GM23248 (cell line): ENCODE results near the gene ATG7. TPM values are rescaled to one million over a fixed set of nuclear protein-coding genes. Genes with fewer than 3 reads are reported as not detected.
A peak's percentile ranks its signal among the peaks of the same experiment; 100 is the strongest.

Source experiments
- DNase-seq: peaks from one replicate; pipeline ENCODE4 v3.0.0-alpha.2; 2015
- H2AFZ ChIP-seq: fragments of 200-600 bp; sonication (generic); 2 replicates; pipeline ENCODE4 v1.6.1; 2016; ENCODE audit warnings: antibody characterized with exemption
- H3F3A ChIP-seq: fragments of 200-600 bp; sonication (generic); 2 replicates; pipeline ENCODE4 v1.6.1; 2016; ENCODE audit warnings: mild to moderate bottlenecking, antibody characterized with exemption, mixed run types; ENCODE audit not compliant: insufficient read depth
- H3K27ac ChIP-seq: fragments of 200-600 bp; sonication (generic); 2 replicates; pipeline ENCODE4 v1.5.1; 2016; ENCODE audit warnings: mild to moderate bottlenecking
- H3K27me3 ChIP-seq: fragments of 200-600 bp; sonication (generic); replicated peaks from 2 replicates; pipeline ENCODE4 v1.6.1; 2016; ENCODE audit warnings: mild to moderate bottlenecking; ENCODE audit not compliant: insufficient read depth
- H3K36me3 ChIP-seq: fragments of 200-600 bp; sonication (generic); 2 replicates; pipeline ENCODE4 v1.6.1; 2016; ENCODE audit warnings: low read depth, mild to moderate bottlenecking
- H3K4me1 ChIP-seq: fragments of 200-600 bp; sonication (generic); 2 replicates; pipeline ENCODE4 v1.6.1; 2016; ENCODE audit warnings: mild to moderate bottlenecking; ENCODE audit not compliant: insufficient read depth
- H3K4me2 ChIP-seq: fragments of 200-600 bp; sonication (generic); one replicate; pipeline ENCODE4 v1.6.1; 2016; ENCODE audit warnings: mild to moderate bottlenecking; ENCODE audit not compliant: unreplicated experiment
- H3K4me3 ChIP-seq: fragments of 200-600 bp; sonication (generic); 2 replicates; pipeline ENCODE4 v1.5.1; 2016; ENCODE audit warnings: mild to moderate bottlenecking
- H3K79me2 ChIP-seq: fragments of 200-600 bp; sonication (generic); 2 replicates; pipeline ENCODE4 v1.6.1; 2016; ENCODE audit warnings: mild to moderate bottlenecking; ENCODE audit not compliant: insufficient read depth
- H3K9ac ChIP-seq: fragments of 200-600 bp; sonication (generic); 2 replicates; pipeline ENCODE4 v1.6.1; 2016; ENCODE audit warnings: mild to moderate bottlenecking
- H3K9me2 ChIP-seq: fragments of 200-600 bp; sonication (generic); 2 replicates; pipeline ENCODE4 v1.6.1; 2016; ENCODE audit warnings: mixed run types, mild to moderate bottlenecking, moderate library complexity; ENCODE audit not compliant: insufficient read depth
- H3K9me3 ChIP-seq: fragments of 200-600 bp; sonication (generic); one replicate; pipeline ENCODE4 v1.6.1; 2017; ENCODE audit warnings: low read depth
- H4K20me1 ChIP-seq: fragments of 200-600 bp; sonication (generic); 2 replicates; pipeline ENCODE4 v1.6.0; 2016; ENCODE audit not compliant: insufficient read depth
- EZH2 ChIP-seq: fragments of 200-600 bp; sonication (generic); IDR thresholded peaks from 2 replicates; pipeline ENCODE4 v1.6.1; 2018; ENCODE audit warnings: antibody characterized with exemption, mild to moderate bottlenecking; ENCODE audit not compliant: insufficient read depth, poor library complexity, severe bottlenecking
- EZH2phosphoT487 ChIP-seq: fragments of 200-600 bp; sonication (generic); IDR thresholded peaks from 2 replicates; pipeline ENCODE4 v1.6.1; 2018; ENCODE audit warnings: antibody characterized with exemption, moderate library complexity, mild to moderate bottlenecking, low read depth; ENCODE audit not compliant: insufficient read depth
- WGBS, 2 experiments: methylation state at CpG; one replicate each; pipeline ENCODE4 v1.1.6; 2015 to 2017; ENCODE audit warnings: low lambda C conversion rate in 2 of 2, low coverage in 1 of 2; ENCODE audit errors: missing lambda C conversion rate in 2 of 2; 5-methylcytosine and 5-hydroxymethylcytosine counted together
- in situ Hi-C: fragments of 300-500 bp; cut with MboI; formaldehyde crosslinking; loops from 2 replicates; pipeline ENCODE4 v1.15.0; 2020
- polyA plus RNA-seq: library from polyadenylated mRNA; unstranded; fragments of >200 nt; fragmentation: Nextera tagmentation; extraction: Ambion mirVana; gene quantifications from 2 replicates; pipeline ENCODE4 v1.2.1, GENCODE V29; 2016
- total RNA-seq: library from RNA; depleted of rRNA; stranded (reverse); fragments of >200 nt; shearing (Covaris generic); gene quantifications from 2 replicates; pipeline ENCODE4 v1.2.3, GENCODE V29; 2014

ATG7 gene
- total and polyA plus RNA-seq, 2 experiments from 2014 or later = 40.5 to 67.5 TPM

DNA sequence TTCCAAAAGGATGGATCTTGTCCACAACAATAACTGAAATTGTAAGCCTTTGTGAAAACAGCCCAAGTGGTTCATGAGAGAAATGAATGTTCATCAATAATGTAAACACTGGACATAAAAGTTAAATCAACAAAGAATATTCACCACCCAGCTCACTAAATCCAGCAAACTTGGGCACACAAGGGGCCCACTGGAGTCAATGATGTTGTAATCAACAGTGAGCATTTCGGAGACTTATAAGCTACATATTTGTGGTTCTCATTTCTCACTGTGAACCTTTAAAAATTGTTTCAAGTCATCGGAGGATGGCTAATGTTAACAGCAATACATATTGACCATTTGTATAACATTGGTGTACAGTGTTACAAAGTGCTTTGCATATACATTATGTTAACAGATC, 308.4 kb downstream of the ATG7 start:
- Histone ChIP-seq H3K4me3 (no peak overlapping the region), H3K9me2 (no peaks in the 10 kb centered on the region), H2AFZ (no peak overlapping the region), H3K79me2 (peaks cover 100% of the 10 kb centered on the region), H3K4me1 (peaks cover 48% of the 10 kb centered on the region), H3K27ac (peak overlapping the region; percentile 21; the same call in 1 of the 2 replicates), H3K36me3 (peaks cover 5% of the 10 kb centered on the region; the same call in 1 of the 2 replicates), H3F3A (peaks cover 46% of the 10 kb centered on the region), H3K9me3 (no peaks in the 10 kb centered on the region), H3K9ac (no peak overlapping the region), H4K20me1 (peaks cover 5% of the 10 kb centered on the region; the same call in 1 of the 2 replicates), H3K27me3 (no peaks in the 10 kb centered on the region), H3K4me2 (no peak overlapping the region)
- in situ Hi-C loops = no loop called here
- WGBS, 2 experiments = 79 to 86% methylated on average over 2 of the region's 2 CpGs
- TF ChIP-seq EZH2phosphoT487 (no peak), EZH2 (no peak)
- DNase-seq = no peak

DNA sequence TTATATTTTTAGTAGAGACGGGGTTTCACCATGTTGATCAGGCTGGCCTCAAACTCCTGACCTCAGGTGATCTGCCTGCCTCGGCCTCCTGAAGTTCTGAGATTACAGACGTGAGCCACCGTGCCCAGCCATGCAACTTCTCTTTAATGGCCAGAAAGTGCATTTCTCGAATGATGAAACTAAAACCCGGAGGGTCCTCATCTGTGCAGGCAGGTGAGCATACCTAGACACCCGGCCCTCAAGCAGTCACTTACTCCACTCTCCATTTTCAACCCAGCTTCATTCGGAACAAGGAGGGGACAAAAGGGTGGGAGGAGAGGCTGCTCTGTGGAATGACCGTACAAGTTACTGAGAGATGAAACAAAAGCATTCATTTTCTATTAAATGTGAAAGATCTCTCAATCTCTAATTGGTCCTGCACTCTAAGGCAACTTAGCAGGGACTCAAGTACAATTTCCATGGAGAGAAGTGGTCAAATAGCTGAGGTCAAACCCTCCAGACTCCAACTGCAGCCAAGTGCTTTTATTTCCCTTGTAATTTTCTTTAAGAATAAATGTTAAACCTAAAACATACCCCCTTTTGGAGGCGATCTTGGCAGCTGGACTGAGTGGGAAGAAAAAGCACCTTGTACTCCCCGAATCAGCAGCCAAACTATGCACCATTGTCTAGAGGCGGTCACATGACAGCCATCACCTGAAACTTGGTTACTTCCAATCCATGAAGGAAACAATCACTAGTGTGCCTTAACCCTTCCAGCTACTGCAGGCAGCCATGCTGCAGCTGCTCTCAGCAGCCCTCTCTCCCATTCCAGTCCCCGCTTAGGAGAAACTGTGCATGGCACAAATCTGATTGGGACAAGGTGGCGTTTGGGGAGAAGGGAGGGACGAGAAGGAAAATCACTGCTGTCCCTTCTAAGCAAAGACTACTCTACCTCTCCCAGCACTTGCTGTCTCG, 309.3 kb downstream of the ATG7 start:
- H2AFZ ChIP-seq = no peak overlapping the region
- WGBS, 2 experiments = 55% methylated on average over 16 of the region's 16 CpGs
- TF ChIP-seq EZH2 = no peak
- DNase-seq = peak; percentile 16
- no peaks in the 10 kb centered on the region for H3K9me3 ChIP-seq
- H3K4me3 ChIP-seq = peak overlapping the region; percentile 68
- peaks cover 57% of the 10 kb centered on the region for H3K4me1 ChIP-seq
- peaks cover 5% of the 10 kb centered on the region; the same call in 1 of the 2 replicates for H3K36me3 ChIP-seq
- no peaks in the 10 kb centered on the region for H3K27me3 ChIP-seq
- H4K20me1 ChIP-seq = peaks cover 5% of the 10 kb centered on the region; the same call in 1 of the 2 replicates
- H3K9me2 ChIP-seq = no peaks in the 10 kb centered on the region
- H3K27ac ChIP-seq = peak overlapping the region; percentile 77
- H3K4me2 ChIP-seq = peak overlapping the region; percentile 95
- peaks cover 51% of the 10 kb centered on the region for H3F3A ChIP-seq
- in situ Hi-C loops = no loop called here
- H3K9ac ChIP-seq = peak overlapping the region; percentile 71
- peaks cover 100% of the 10 kb centered on the region for H3K79me2 ChIP-seq

DNA sequence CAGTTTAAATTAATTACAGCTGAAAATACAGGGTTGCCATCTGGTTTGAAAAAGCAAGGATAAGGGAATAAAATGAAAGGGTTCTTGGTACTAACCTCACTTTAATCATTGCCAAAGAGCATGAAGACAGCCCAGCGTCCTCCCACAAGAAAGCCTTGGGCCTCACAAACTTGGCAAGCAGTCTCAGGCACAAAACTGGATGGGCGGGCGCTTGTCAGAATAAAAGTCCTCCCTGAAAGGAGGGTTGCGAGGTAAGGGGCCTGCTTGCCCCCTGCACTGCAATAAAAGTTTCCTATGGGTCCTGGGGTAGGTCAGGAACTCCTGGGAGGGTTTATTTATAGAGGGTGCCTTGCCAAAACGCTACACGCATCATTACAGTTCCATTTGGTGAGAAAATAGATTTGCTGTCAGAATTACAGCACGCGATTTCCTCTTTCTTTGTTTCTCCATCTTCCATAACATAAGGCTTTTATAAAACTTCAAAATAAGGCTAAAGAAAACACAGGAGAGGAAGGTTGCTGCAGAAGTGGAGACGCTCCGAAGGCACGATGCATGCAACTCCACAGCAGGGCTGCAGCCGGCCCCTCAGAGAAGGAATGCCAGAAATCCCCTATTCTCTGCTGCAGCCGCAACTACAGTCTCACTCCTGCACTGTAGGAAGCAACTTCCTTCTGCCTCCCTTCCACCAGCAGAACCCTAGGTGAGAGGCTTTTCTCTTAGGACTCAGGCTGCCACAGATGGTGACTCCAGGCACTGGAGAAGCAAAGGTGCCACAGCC, 310.2 kb downstream of the ATG7 start:
- H3K36me3 ChIP-seq = peaks cover 5% of the 10 kb centered on the region; the same call in 1 of the 2 replicates
- H3K9ac ChIP-seq = peak overlapping the region; percentile 71
- 6% methylated on average over 13 of the region's 13 CpGs for WGBS, 2 experiments
- H3K4me3 ChIP-seq = peak overlapping the region; percentile 68
- H3K9me3 ChIP-seq = no peaks in the 10 kb centered on the region
- no peak for TF ChIP-seq EZH2phosphoT487
- no peak for TF ChIP-seq EZH2
- peak overlapping the region; percentile 77 for H3K27ac ChIP-seq
- peaks cover 5% of the 10 kb centered on the region; the same call in 1 of the 2 replicates for H4K20me1 ChIP-seq
- H3F3A ChIP-seq = peaks cover 58% of the 10 kb centered on the region
- no peak overlapping the region; the same call in 1 of the 2 replicates for H2AFZ ChIP-seq
- H3K79me2 ChIP-seq = peaks cover 100% of the 10 kb centered on the region
- peaks cover 60% of the 10 kb centered on the region for H3K4me1 ChIP-seq
- in situ Hi-C loops = no loop called here
- H3K27me3 ChIP-seq = no peaks in the 10 kb centered on the region
- peak overlapping the region; percentile 95 for H3K4me2 ChIP-seq
- no peaks in the 10 kb centered on the region for H3K9me2 ChIP-seq
- peak; percentile 91 for DNase-seq

DNA sequence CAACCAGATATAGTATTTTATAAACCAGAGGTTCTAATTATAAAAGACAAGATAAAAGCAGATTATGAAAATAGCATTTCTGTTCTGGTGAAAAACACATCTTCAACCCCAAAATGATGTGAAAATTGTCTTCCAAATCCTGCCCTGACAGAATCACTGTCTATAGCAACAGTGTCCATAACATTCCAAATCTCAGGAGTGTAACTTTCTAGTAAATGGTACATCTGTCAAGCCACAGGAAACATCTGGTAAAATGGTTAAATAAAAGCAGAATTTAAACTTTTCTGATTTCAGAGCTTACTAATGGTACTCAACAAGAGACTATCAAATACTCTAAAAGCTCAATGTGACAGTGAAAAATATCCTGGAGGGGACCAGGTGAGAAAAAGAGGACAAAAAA, 311.0 kb downstream of the ATG7 start:
- Histone ChIP-seq H3K4me3 (peak overlapping the region; percentile 68; the same call in 1 of the 2 replicates), H3K79me2 (peaks cover 100% of the 10 kb centered on the region), H3K27me3 (no peaks in the 10 kb centered on the region), H3F3A (peaks cover 63% of the 10 kb centered on the region), H3K36me3 (peaks cover 5% of the 10 kb centered on the region; the same call in 1 of the 2 replicates), H3K4me1 (peaks cover 60% of the 10 kb centered on the region), H2AFZ (no peak overlapping the region), H3K27ac (peak overlapping the region; percentile 77), H3K9me3 (no peaks in the 10 kb centered on the region), H3K9me2 (no peaks in the 10 kb centered on the region), H4K20me1 (no peaks in the 10 kb centered on the region; the same call in 1 of the 2 replicates), H3K4me2 (peak overlapping the region; percentile 95), H3K9ac (peak overlapping the region; percentile 71)
- TF ChIP-seq EZH2 = no peak
- TF ChIP-seq EZH2phosphoT487 = no peak
- DNase-seq = peak; percentile 30
- in situ Hi-C loops = no loop called here
